Peyer's patch (tissue), 4 donors: ENCODE results near the gene GAS6. TPM values are rescaled to one million over a fixed set of nuclear protein-coding genes. Genes with fewer than 3 reads are reported as not detected.

ENCODE experiments used
- DNase-seq, 3 donors: peaks; one replicate each; pipeline ENCODE4 v3.0.0-alpha.2; 2017 to 2019
- H3K27ac ChIP-seq, 4 donors: fragments of 200-600 bp; sonication (generic); one replicate each; pipeline ENCODE4 v1.5.1; 2016 to 2019
- H3K27me3 ChIP-seq, 2 donors: fragments of 200-600 bp; sonication (generic); one replicate each; pipeline ENCODE4 v1.5.1; 2019
- H3K36me3 ChIP-seq, 3 donors: fragments of 200-600 bp; sonication (generic); one replicate each; pipeline ENCODE4 v1.5.1; 2016 to 2019
- H3K4me1 ChIP-seq, 4 donors: fragments of 200-600 bp; sonication (generic); one replicate each; pipeline ENCODE4 v1.5.1; 2016 to 2019
- H3K4me3 ChIP-seq, 4 donors: fragments of 200-600 bp; sonication (generic); 1 replicate in 3 of 4; 2 replicates in 1 of 4; pipeline ENCODE4 v1.5.1; 2016 to 2019; ENCODE audit warnings: mild to moderate bottlenecking in 1 of 4
- H3K9me3 ChIP-seq, 4 donors: fragments of 200-600 bp; sonication (generic); one replicate each; pipeline ENCODE4 v1.5.1; 2016 to 2019; ENCODE audit warnings: mild to moderate bottlenecking in 1 of 4
- POLR2A ChIP-seq, 2 donors: fragments of 450-650 bp; IDR thresholded peaks; one replicate each; pipeline ENCODE4 v1.5.1; 2017; ENCODE audit warnings: antibody characterized with exemption in 2 of 2, mild to moderate bottlenecking in 2 of 2, moderate library complexity in 2 of 2
- total RNA-seq, 4 donors: library from RNA; depleted of rRNA; stranded (reverse); fragments of >200 nt; gene quantifications; one replicate each; pipeline ENCODE4 v1.1.0, GENCODE V29; 2016
- TF ChIP-seq, protein P1 (sequence below), 6 experiments: fragments of 450-650 bp in 4 of 6; fragments of 200-600 bp in 2 of 6; sonication (generic) in 1 of 6; IDR thresholded peaks; one replicate each; pipeline ENCODE4 v1.5.1; 2017 to 2019; ENCODE audit warnings: antibody characterized with exemption in 6 of 6, mild to moderate bottlenecking in 3 of 6, moderate library complexity in 1 of 6

Gene GAS6
- total RNA-seq, 4 donors from 2014 or later: 132 to 226 (median 154) TPM

DNA sequence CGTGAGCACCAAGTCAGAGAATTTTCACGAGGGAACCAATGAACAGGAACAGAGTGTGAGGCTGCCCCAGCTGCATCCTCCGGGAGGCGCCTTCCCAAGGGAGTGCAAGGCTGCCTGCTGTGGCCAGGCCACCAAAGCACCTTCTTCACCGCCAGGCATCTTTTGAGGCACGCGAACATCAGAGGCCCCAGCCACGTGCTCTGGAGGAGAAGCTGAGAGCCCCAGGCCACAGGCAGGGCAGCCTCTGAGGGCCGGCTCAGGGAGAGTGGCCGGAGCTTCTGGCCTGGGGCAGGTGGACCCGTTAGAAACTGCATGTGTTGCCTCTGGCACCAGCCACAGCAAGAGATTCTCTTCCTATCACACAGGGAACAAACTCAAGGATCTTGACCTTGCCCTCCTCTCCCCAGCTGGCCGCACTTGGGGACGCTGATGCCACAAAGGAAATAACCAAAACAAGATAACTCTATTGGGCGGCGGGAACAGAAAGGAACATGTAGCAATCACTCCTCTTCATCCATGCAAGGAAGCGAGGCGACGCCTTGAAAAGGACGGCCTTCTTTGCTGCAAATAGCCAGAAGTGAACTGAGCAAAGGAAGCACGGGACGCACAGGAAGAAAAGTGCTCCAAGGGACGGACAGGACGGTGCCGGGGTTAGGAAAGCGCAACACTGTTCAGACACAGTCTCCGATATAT lies 19.9 kb downstream of the GAS6 start:
- Histone ChIP-seq H3K36me3 (peaks cover 0 to 30% (median 0%) of the 10 kb centered on the region in 3 donors), H3K4me1 (peaks cover 0 to 55% (median 4%) of the 10 kb centered on the region in 4 donors), H3K27me3 (no peaks in the 10 kb centered on the region), H3K27ac (no peak overlapping the region), H3K9me3 (no peaks in the 10 kb centered on the region), H3K4me3 (no peak overlapping the region)
- DNase-seq: peak in 2 of 3 donors; percentile 38 to 41
- TF ChIP-seq, protein P1, sequence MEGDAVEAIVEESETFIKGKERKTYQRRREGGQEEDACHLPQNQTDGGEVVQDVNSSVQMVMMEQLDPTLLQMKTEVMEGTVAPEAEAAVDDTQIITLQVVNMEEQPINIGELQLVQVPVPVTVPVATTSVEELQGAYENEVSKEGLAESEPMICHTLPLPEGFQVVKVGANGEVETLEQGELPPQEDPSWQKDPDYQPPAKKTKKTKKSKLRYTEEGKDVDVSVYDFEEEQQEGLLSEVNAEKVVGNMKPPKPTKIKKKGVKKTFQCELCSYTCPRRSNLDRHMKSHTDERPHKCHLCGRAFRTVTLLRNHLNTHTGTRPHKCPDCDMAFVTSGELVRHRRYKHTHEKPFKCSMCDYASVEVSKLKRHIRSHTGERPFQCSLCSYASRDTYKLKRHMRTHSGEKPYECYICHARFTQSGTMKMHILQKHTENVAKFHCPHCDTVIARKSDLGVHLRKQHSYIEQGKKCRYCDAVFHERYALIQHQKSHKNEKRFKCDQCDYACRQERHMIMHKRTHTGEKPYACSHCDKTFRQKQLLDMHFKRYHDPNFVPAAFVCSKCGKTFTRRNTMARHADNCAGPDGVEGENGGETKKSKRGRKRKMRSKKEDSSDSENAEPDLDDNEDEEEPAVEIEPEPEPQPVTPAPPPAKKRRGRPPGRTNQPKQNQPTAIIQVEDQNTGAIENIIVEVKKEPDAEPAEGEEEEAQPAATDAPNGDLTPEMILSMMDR (IDR thresholded peaks at IDR 0.05): no peak
- TF ChIP-seq POLR2A (IDR thresholded peaks at IDR 0.05): no peak

- TF ChIP-seq, protein P1 (IDR thresholded peaks at IDR 0.05): no peak
- TF ChIP-seq POLR2A (IDR thresholded peaks at IDR 0.05): no peak
- peaks cover 0 to 55% (median 6%) of the 10 kb centered on the region in 4 donors for H3K4me1 ChIP-seq
Observed at GRCh38 chr13:113843063-113843654, 20.7 kb downstream of the GAS6 start.

GRCh38 chr13:113842336-113843062 lies 21.4 kb downstream of the GAS6 start:
- Histone ChIP-seq H3K36me3 (peaks cover 0 to 30% (median 0%) of the 10 kb centered on the region in 3 donors), H3K4me1 (peaks cover 0 to 57% (median 7%) of the 10 kb centered on the region in 4 donors), H3K4me3 (no peak overlapping the region), H3K9me3 (no peaks in the 10 kb centered on the region), H3K27ac (no peak overlapping the region), H3K27me3 (no peaks in the 10 kb centered on the region)
- peak in 1 of 3 donors; percentile 43 for DNase-seq
- TF ChIP-seq, protein P1 (IDR thresholded peaks at IDR 0.05): no peak

More at GRCh38 chr13:113843063-113843654, 20.7 kb downstream of the GAS6 start:
- no peaks in the 10 kb centered on the region for H3K9me3 ChIP-seq
- no peaks in the 10 kb centered on the region for H3K27me3 ChIP-seq
- no peak overlapping the region for H3K4me3 ChIP-seq
- H3K36me3 ChIP-seq: peaks cover 0 to 30% (median 0%) of the 10 kb centered on the region in 3 donors
- peak in 1 of 3 donors; percentile 40 for DNase-seq
- H3K27ac ChIP-seq: no peak overlapping the region

DNA sequence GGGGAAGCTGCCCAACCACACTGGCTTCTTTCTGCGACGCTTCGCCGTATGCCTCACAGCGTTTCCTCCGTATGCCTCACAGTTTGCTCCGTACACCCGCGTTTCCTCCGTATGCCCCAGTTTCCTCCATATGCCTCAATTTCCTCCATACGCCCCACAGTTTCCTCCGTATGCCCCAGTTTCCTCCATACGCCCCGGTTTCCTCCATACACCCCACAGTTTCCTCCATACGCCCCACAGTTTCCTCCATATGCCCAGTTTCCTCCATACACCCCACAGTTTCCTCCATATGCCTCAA lies 22.6 kb downstream of the GAS6 start:
- TF ChIP-seq POLR2A (IDR thresholded peaks at IDR 0.05): no peak
- TF ChIP-seq, protein P1 (IDR thresholded peaks at IDR 0.05): no peak
- Histone ChIP-seq H3K9me3 (no peaks in the 10 kb centered on the region), H3K4me1 (peaks cover 0 to 64% (median 9%) of the 10 kb centered on the region in 4 donors), H3K27me3 (no peaks in the 10 kb centered on the region), H3K27ac (no peak overlapping the region), H3K4me3 (no peak overlapping the region), H3K36me3 (peaks cover 0 to 22% (median 0%) of the 10 kb centered on the region in 3 donors)
- DNase-seq: no peak

DNA sequence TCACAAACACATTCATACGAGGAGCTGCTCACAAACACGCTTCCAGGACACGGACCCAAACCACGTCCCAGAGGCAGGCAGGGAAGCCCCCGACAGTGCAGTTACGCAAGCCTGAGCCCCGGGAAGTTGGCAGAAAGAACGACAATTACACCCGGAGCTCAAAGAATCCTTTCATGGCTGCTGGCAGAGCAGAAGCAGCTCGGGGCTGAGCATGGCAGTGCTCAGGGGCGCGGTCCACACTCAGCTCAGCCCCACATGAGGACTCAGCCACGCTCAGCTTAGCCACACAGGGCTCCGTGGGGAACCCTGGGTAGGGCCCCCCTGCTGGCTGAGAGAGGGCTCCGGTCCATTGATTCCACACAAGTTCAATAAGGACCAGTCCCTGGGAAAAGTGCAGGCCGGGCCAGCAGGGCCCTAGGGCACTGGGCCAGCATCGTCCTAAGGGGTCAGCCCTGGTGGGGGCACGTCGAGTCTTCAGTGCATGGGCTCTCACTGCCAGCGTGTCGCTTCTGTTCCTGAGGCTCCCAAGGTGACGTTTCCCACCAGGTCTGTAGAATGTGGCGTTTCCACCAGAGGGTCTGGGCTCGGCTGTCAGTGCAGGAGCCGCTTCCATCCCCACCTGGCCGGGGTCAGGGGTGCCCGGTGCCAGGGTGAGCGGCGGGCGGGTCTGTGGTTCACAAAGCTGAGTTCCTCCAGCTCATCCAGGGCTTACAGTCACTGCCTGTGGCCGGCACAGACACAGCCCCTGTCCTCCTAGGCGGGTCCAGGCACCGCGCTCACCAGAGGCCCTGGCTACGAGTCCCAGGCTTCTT lies 23.1 kb downstream of the GAS6 start:
- Histone ChIP-seq H3K9me3 (no peaks in the 10 kb centered on the region), H3K4me3 (no peak overlapping the region), H3K4me1 (peaks cover 0 to 59% (median 9%) of the 10 kb centered on the region in 4 donors), H3K27me3 (no peaks in the 10 kb centered on the region), H3K36me3 (peaks cover 0 to 17% (median 0%) of the 10 kb centered on the region in 3 donors), H3K27ac (peak overlapping the region in 3 of 4 donors; percentile 65 to 75 (median 69))
- TF ChIP-seq, protein P1 (IDR thresholded peaks at IDR 0.05): no peak
- TF ChIP-seq POLR2A (IDR thresholded peaks at IDR 0.05): no peak
- DNase-seq: peak in 1 of 3 donors; percentile 53
